Erythroblast (primary cell): ENCODE measurements around the gene CIROP.

ENCODE experiments used
- GATA1 ChIP-seq: IDR thresholded peaks from 2 replicates; pipeline ENCODE4 v1.6.1; 2011; ENCODE audit warnings: low read depth, mild to moderate bottlenecking, control low read depth, low read length, moderate library complexity
- POLR2A ChIP-seq: IDR thresholded peaks from 2 replicates; pipeline ENCODE4 v1.6.1; 2011; ENCODE audit warnings: mild to moderate bottlenecking, low read length

DNA sequence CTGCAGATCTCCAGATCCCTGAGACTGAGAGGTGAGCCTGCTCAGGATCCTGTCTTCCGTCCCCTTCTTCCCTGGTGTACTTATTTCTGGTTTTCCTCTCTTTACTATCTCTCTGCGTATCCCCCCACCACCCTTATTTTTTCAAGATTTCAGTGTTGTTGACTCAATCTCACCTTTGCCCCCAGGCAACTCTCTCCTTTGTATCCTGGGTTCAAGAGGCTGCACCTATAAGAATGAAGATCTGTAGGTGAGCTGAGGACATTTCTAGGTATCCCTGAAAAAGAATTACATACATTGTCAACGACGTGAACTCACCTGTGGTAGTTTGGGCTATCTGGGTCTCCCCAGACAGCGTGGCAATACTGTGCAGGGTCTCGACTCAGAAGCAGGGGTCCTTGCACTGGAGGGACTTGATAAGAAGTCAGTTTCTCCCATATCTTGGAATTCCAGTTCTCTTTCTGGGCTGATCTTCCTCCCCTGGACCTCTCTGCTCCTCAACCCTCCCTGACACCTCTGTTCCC is 659 bp downstream of the CIROP start:
- no peak for TF ChIP-seq POLR2A
- no peak for TF ChIP-seq GATA1
